IMR-90 (cell line): ENCODE measurements around the gene NANOGP8.

Experiments
- CEBPB ChIP-seq: IDR thresholded peaks from 2 replicates; pipeline ENCODE4 v1.6.1; 2012; ENCODE audit warnings: low read depth, low read length, improper control_type of control experiment
- POLR2A ChIP-seq: IDR thresholded peaks from 2 replicates; pipeline ENCODE4 v1.6.1; 2012; ENCODE audit warnings: mild to moderate bottlenecking, low read depth, low read length
- TF ChIP-seq, protein P1 (sequence below): conservative IDR thresholded peaks from 2 replicates; pipeline ENCODE4 v1.5.1; 2012; ENCODE audit warnings: mild to moderate bottlenecking, low read depth, low read length, improper control_type of control experiment

DNA sequence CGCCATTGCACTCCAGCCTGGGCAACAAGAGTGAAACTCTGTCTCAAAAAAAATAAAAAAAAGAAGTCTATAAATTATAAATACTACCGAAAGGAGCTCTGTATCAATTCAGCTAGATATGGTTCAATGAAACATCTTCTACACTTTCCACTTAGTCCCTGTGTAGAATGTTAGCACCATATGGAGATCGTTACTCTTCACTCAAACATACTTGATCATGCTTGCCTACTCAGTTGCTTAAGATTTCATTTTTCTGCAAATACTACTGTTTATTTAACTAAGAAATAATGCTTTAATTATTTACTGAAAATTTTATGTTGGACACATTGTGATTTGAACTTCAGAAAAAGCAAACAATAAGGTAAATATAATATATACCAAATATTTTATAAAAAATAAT lies 17.1 kb upstream of the NANOGP8 start:
- TF ChIP-seq, protein P1, sequence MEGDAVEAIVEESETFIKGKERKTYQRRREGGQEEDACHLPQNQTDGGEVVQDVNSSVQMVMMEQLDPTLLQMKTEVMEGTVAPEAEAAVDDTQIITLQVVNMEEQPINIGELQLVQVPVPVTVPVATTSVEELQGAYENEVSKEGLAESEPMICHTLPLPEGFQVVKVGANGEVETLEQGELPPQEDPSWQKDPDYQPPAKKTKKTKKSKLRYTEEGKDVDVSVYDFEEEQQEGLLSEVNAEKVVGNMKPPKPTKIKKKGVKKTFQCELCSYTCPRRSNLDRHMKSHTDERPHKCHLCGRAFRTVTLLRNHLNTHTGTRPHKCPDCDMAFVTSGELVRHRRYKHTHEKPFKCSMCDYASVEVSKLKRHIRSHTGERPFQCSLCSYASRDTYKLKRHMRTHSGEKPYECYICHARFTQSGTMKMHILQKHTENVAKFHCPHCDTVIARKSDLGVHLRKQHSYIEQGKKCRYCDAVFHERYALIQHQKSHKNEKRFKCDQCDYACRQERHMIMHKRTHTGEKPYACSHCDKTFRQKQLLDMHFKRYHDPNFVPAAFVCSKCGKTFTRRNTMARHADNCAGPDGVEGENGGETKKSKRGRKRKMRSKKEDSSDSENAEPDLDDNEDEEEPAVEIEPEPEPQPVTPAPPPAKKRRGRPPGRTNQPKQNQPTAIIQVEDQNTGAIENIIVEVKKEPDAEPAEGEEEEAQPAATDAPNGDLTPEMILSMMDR, result no peak
- TF ChIP-seq POLR2A (no peak), CEBPB (no peak)
